Measurements from ENCODE around the gene CARS2. TPM values are rescaled to one million over a fixed set of nuclear protein-coding genes. Genes with fewer than 3 reads are reported as not detected.
A peak's percentile ranks its signal among the peaks of the same experiment; 100 is the strongest.
"Not testable (repeated sequence)": the region's sequence is repeated elsewhere in the genome, so short reads cannot be mapped to it uniquely, and the experiment has no call there.

CARS2 gene
- total RNA-seq, 1 experiment from 2014 or later = 41.9 TPM

GRCh38 chr13:110702089-110702488, 3.8 kb downstream of the CARS2 start:
- no peak overlapping the region for H2AFZ ChIP-seq (ENCODE audit: low read length)
- H4K5ac ChIP-seq (ENCODE audit: insufficient read length, low read depth, low read length) = no peak overlapping the region
- H2BK12ac ChIP-seq (ENCODE audit: insufficient read length, low read depth, low read length) = no peak overlapping the region
- no peak overlapping the region for H4K8ac ChIP-seq (replicated peaks; ENCODE audit: insufficient read length, low read depth, low read length)
- Mint-ChIP-seq H3K9me3 (no peaks in the 10 kb centered on the region; a peak in 1 of 5 replicates), H3K27ac (peak overlapping the region in 2 of 3 experiments; percentile 13 to 55; a peak in 2 of 7 replicates), H3K4me1 (peaks cover 18 to 23% of the 10 kb centered on the region in 2 experiments), H3K36me3 (ENCODE audit: insufficient read depth in 1 of 3, low read depth in 3 of 3) (peaks cover 28 to 54% (median 53%) of the 10 kb centered on the region in 3 experiments), H3K27me3 (ENCODE audit: low read depth) (no peaks in the 10 kb centered on the region), H3K4me3 (no peak overlapping the region)
- H3K14ac ChIP-seq (ENCODE audit: insufficient read depth, low read length) = no peak overlapping the region
- H3K9ac ChIP-seq (ENCODE audit: extremely low read depth, insufficient read length, low read length) = no peak overlapping the region
- H2BK120ac ChIP-seq (ENCODE audit: low read depth, low read length, poor library complexity, severe bottlenecking) = no peak overlapping the region
- no peaks in the 10 kb centered on the region; the same call in 1 of the 2 replicates for H3K4me1 ChIP-seq (ENCODE audit: insufficient read depth, low read length)
- H3K4ac ChIP-seq (ENCODE audit: low read depth, low read length) = no peak overlapping the region
- no peaks in the 10 kb centered on the region for H3K79me2 ChIP-seq (ENCODE audit: insufficient read depth, low read length)
- H2BK15ac ChIP-seq (ENCODE audit: low read depth, low read length) = no peak overlapping the region
- no peak overlapping the region for H3K27ac ChIP-seq (ENCODE audit: insufficient read length, low read depth, low read length)
- H2BK20ac ChIP-seq (ENCODE audit: low read depth, low read length, poor library complexity, severe bottlenecking) = no peak overlapping the region
- no peaks in the 10 kb centered on the region for H3K9me3 ChIP-seq (ENCODE audit: control insufficient read depth, low read depth, low read length)
- no peak overlapping the region for H3T11ph ChIP-seq (ENCODE audit: low read length)
- H3K18ac ChIP-seq (ENCODE audit: insufficient read length, low read depth, low read length) = no peak overlapping the region
- no peaks in the 10 kb centered on the region for H4K20me1 ChIP-seq (ENCODE audit: control insufficient read depth, insufficient read depth, insufficient read length)
- DNase-seq = no peak
- no peak overlapping the region for H3K56ac ChIP-seq (ENCODE audit: insufficient read length, low read depth, low read length)
- no peak overlapping the region for H2BK5ac ChIP-seq (ENCODE audit: insufficient read length, low read length)
- WGBS (ENCODE audit: extremely low coverage, insufficient read length, low lambda C conversion rate) = no CpG with 5 or more reads among the region's 3 CpGs
- H2AK5ac ChIP-seq (ENCODE audit: insufficient read length, low read length) = no peak overlapping the region
- H3K23ac ChIP-seq (ENCODE audit: insufficient read length, low read depth, low read length) = no peak overlapping the region
- H3K27me3 ChIP-seq (ENCODE audit: insufficient read depth, low read length) = no peaks in the 10 kb centered on the region
- H4K91ac ChIP-seq (ENCODE audit: insufficient read length, low read depth, low read length) = no peak overlapping the region
- H3K79me1 ChIP-seq (ENCODE audit: insufficient read depth, low read depth, low read length, poor library complexity, severe bottlenecking) = no peaks in the 10 kb centered on the region
- H3K4me2 ChIP-seq (ENCODE audit: insufficient read depth, insufficient read length, low read length) = no peak overlapping the region
- H3K23me2 ChIP-seq (ENCODE audit: insufficient read length, low read depth, low read length, poor library complexity, severe bottlenecking) = no peaks in the 10 kb centered on the region
- no peak for TF ChIP-seq CTCF (conservative IDR thresholded peaks at IDR 0.05)

- H4K5ac ChIP-seq (ENCODE audit: insufficient read length, low read depth, low read length); H3K56ac ChIP-seq (ENCODE audit: insufficient read length, low read depth, low read length); H2BK5ac ChIP-seq (ENCODE audit: insufficient read length, low read length); H4K20me1 ChIP-seq (ENCODE audit: control insufficient read depth, insufficient read depth, insufficient read length); H2BK120ac ChIP-seq (ENCODE audit: low read depth, low read length, poor library complexity, severe bottlenecking); H3K18ac ChIP-seq (ENCODE audit: insufficient read length, low read depth, low read length); H3K9ac ChIP-seq (ENCODE audit: extremely low read depth, insufficient read length, low read length); H3K27me3 Mint-ChIP-seq (ENCODE audit: low read depth); H4K8ac ChIP-seq (replicated peaks; ENCODE audit: insufficient read length, low read depth, low read length); H2AFZ ChIP-seq (ENCODE audit: low read length); H3K14ac ChIP-seq (ENCODE audit: insufficient read depth, low read length); H3K79me2 ChIP-seq (ENCODE audit: insufficient read depth, low read length); H4K91ac ChIP-seq (ENCODE audit: insufficient read length, low read depth, low read length); H3K4me1 ChIP-seq (ENCODE audit: insufficient read depth, low read length); H3K23me2 ChIP-seq (ENCODE audit: insufficient read length, low read depth, low read length, poor library complexity, severe bottlenecking); H2AK5ac ChIP-seq (ENCODE audit: insufficient read length, low read length); H3K4me2 ChIP-seq (ENCODE audit: insufficient read depth, insufficient read length, low read length); H3K27ac ChIP-seq (ENCODE audit: insufficient read length, low read depth, low read length); H2BK15ac ChIP-seq (ENCODE audit: low read depth, low read length); H2BK20ac ChIP-seq (ENCODE audit: low read depth, low read length, poor library complexity, severe bottlenecking); H3K23ac ChIP-seq (ENCODE audit: insufficient read length, low read depth, low read length); H3K4me3 Mint-ChIP-seq; H3K79me1 ChIP-seq (ENCODE audit: insufficient read depth, low read depth, low read length, poor library complexity, severe bottlenecking); H3K9me3 Mint-ChIP-seq; H3K27me3 ChIP-seq (ENCODE audit: insufficient read depth, low read length); H3K27ac Mint-ChIP-seq; H3T11ph ChIP-seq (ENCODE audit: low read length); H2BK12ac ChIP-seq (ENCODE audit: insufficient read length, low read depth, low read length); H3K9me3 ChIP-seq (ENCODE audit: control insufficient read depth, low read depth, low read length); H3K4ac ChIP-seq (ENCODE audit: low read depth, low read length); DNase-seq: not testable (repeated sequence)
- H3K4me1 Mint-ChIP-seq = peaks cover 13 to 15% of the 10 kb centered on the region in 2 experiments
- peaks cover 31 to 62% (median 61%) of the 10 kb centered on the region in 3 experiments for H3K36me3 Mint-ChIP-seq (ENCODE audit: insufficient read depth in 1 of 3, low read depth in 3 of 3)
- no CpG with 5 or more reads among the region's 7 CpGs for WGBS (ENCODE audit: extremely low coverage, insufficient read length, low lambda C conversion rate)
Measured at GRCh38 chr13:110701061-110701460, 4.9 kb downstream of the CARS2 start.
